K562 (cell line): ENCODE data around the gene TANGO6. TPM values are rescaled to one million over a fixed set of nuclear protein-coding genes. Genes with fewer than 3 reads are reported as not detected.

Experiments used
- ATF7 ChIP-seq: fragments of 450-650 bp; IDR thresholded peaks from 2 replicates; pipeline ENCODE4 v1.7.1; 2014; ENCODE audit warnings: mild to moderate bottlenecking, moderate library complexity
- BRCA1 ChIP-seq, 2 experiments: fragments of 450-650 bp in 1 of 2; sonication (generic) in 1 of 2; formaldehyde crosslinking in 1 of 2; IDR thresholded peaks; 2 replicates each; pipeline versions ENCODE4 v1.5.0 to v1.6.1; 2017 to 2020; ENCODE audit warnings: mild to moderate bottlenecking in 1 of 2, missing genetic modification reagents in 1 of 2
- COPS2 ChIP-seq: fragments of 450-650 bp; conservative IDR thresholded peaks from 2 replicates; pipeline ENCODE4 v1.6.1; 2016; ENCODE audit warnings: mild to moderate bottlenecking, moderate library complexity
- CREBBP ChIP-seq: IDR thresholded peaks from one replicate; pipeline ENCODE4 v1.6.1; 2012; ENCODE audit warnings: low read depth, mild to moderate bottlenecking, control low read depth, inconsistent platforms, low read length
- CREM ChIP-seq: IDR thresholded peaks from 2 replicates; pipeline ENCODE4 v1.6.1; 2014; ENCODE audit warnings: antibody characterized with exemption, low read depth
- ETV1 ChIP-seq: fragments of 450-650 bp; conservative IDR thresholded peaks from 2 replicates; pipeline ENCODE4 v1.6.1; 2016; ENCODE audit warnings: missing genetic modification characterization, control low read depth, low read depth, missing compliant biosample characterization
- HDAC3 ChIP-seq: fragments of 450-650 bp; IDR thresholded peaks from 2 replicates; pipeline ENCODE4 v1.6.1; 2018; ENCODE audit warnings: borderline replicate concordance, mild to moderate bottlenecking, moderate library complexity; ENCODE audit not compliant: partially characterized antibody
- KDM1A ChIP-seq, 2 experiments: fragments of 450-650 bp; IDR thresholded peaks; 2 replicates each; pipeline ENCODE4 v1.6.1; 2016; ENCODE audit warnings: mild to moderate bottlenecking in 2 of 2
- MCM2 ChIP-seq: fragments of 450-650 bp; IDR thresholded peaks from 2 replicates; pipeline ENCODE4 v1.6.1; 2017; ENCODE audit warnings: low read depth, mild to moderate bottlenecking
- MEIS2 ChIP-seq: fragments of 450-650 bp; IDR thresholded peaks from 2 replicates; pipeline ENCODE4 v1.6.1; 2014; ENCODE audit warnings: mild to moderate bottlenecking; ENCODE audit not compliant: partially characterized antibody
- NELFE ChIP-seq: IDR thresholded peaks from 2 replicates; pipeline ENCODE4 v1.6.1; 2011; ENCODE audit warnings: mild to moderate bottlenecking; ENCODE audit not compliant: insufficient read depth, insufficient read length
- NFIC ChIP-seq: fragments of 450-650 bp; IDR thresholded peaks from 2 replicates; pipeline ENCODE4 v1.6.1; 2017; ENCODE audit warnings: mild to moderate bottlenecking, inconsistent platforms
- NR2C1 ChIP-seq, 2 experiments: fragments of 450-650 bp; IDR thresholded peaks; 2 replicates each; pipeline ENCODE4 v1.6.1; 2017; ENCODE audit warnings: mild to moderate bottlenecking in 2 of 2, antibody characterized with exemption in 1 of 2, inconsistent platforms in 1 of 2, missing compliant biosample characterization in 1 of 2, missing genetic modification characterization in 1 of 2
- POU5F1 ChIP-seq: fragments of 150-350 bp; IDR thresholded peaks from 2 replicates; pipeline ENCODE4 v1.6.1; 2014; ENCODE audit warnings: borderline replicate concordance, low read length, low read depth, mild to moderate bottlenecking; ENCODE audit not compliant: partially characterized antibody
- PTRF ChIP-seq: fragments of 450-650 bp; IDR thresholded peaks from 2 replicates; pipeline ENCODE4 v1.6.1; 2016; ENCODE audit warnings: mild to moderate bottlenecking, missing genetic modification characterization, missing compliant biosample characterization
- SFPQ ChIP-seq: fragments of 200-400 bp; formaldehyde crosslinking; IDR thresholded peaks from 2 replicates; pipeline ENCODE4 v1.6.1; 2017; ENCODE audit warnings: mild to moderate bottlenecking, low read depth, low read length, moderate library complexity
- SRSF1 ChIP-seq: fragments of 200-400 bp; formaldehyde crosslinking; IDR thresholded peaks from 2 replicates; pipeline ENCODE4 v1.6.1; 2017; ENCODE audit warnings: mild to moderate bottlenecking, low read depth, low read length, moderate library complexity
- TEAD4 ChIP-seq, 2 experiments: sonication (generic) in 1 of 2; formaldehyde crosslinking in 1 of 2; IDR thresholded peaks; 2 replicates each; pipeline versions ENCODE4 v1.6.1 to v1.8.0; 2012 to 2022; ENCODE audit warnings: borderline replicate concordance in 1 of 2, inconsistent platforms in 1 of 2, low read length in 1 of 2, mild to moderate bottlenecking in 1 of 2, missing genetic modification reagents in 1 of 2
- ZFP1 ChIP-seq: fragments of 450-650 bp; formaldehyde crosslinking; IDR thresholded peaks from 2 replicates; pipeline ENCODE4 v1.4.0; 2020; ENCODE audit warnings: mild to moderate bottlenecking, mixed read lengths
- ZNF263 ChIP-seq: sonication (generic); formaldehyde crosslinking; IDR thresholded peaks from 2 replicates; pipeline ENCODE4 v1.8.0; 2022; ENCODE audit warnings: mild to moderate bottlenecking, missing genetic modification reagents, borderline replicate concordance
- ZNF507 ChIP-seq: conservative IDR thresholded peaks from 2 replicates; pipeline ENCODE4 v1.6.1; 2017; ENCODE audit warnings: missing genetic modification characterization, missing compliant biosample characterization
- polyA plus RNA-seq, 8 experiments: library from polyadenylated mRNA; depleted of rRNA in 4 of 8; stranded (reverse) in 5 of 8; unstranded in 3 of 8; fragments of >200 nt; fragmentation: Nextera tagmentation in 2 of 8; fragmentation: Illumina TruSeq in 1 of 8; extraction: Ambion mirVana in 2 of 8; extraction: Trizol in 1 of 8; gene quantifications; 2 replicates each; pipeline versions ENCODE4 v1.2.1 to v1.2.3, GENCODE V29; 2011 to 2014; ENCODE audit warnings: inconsistent platforms in 1 of 8, missing spikeins in 1 of 8
- total RNA-seq, 7 experiments: library from RNA; depleted of rRNA in 6 of 7; stranded (reverse); fragments of >200 nt in 6 of 7; fragmentation: Illumina TruSeq in 2 of 7; extraction: Trizol in 2 of 7; gene quantifications; 2 replicates each; pipeline versions ENCODE4 v1.2.1 to v1.2.3, GENCODE V29; 2011 to 2021; ENCODE audit warnings: low replicate concordance in 1 of 7

TANGO6 gene
- total and polyA plus RNA-seq, 9 of the 15 experiments (the other 6 are each of a cell fraction or from before 2014, with no cell fraction given) = 1.6 to 15.2 (median 9.6) TPM

DNA sequence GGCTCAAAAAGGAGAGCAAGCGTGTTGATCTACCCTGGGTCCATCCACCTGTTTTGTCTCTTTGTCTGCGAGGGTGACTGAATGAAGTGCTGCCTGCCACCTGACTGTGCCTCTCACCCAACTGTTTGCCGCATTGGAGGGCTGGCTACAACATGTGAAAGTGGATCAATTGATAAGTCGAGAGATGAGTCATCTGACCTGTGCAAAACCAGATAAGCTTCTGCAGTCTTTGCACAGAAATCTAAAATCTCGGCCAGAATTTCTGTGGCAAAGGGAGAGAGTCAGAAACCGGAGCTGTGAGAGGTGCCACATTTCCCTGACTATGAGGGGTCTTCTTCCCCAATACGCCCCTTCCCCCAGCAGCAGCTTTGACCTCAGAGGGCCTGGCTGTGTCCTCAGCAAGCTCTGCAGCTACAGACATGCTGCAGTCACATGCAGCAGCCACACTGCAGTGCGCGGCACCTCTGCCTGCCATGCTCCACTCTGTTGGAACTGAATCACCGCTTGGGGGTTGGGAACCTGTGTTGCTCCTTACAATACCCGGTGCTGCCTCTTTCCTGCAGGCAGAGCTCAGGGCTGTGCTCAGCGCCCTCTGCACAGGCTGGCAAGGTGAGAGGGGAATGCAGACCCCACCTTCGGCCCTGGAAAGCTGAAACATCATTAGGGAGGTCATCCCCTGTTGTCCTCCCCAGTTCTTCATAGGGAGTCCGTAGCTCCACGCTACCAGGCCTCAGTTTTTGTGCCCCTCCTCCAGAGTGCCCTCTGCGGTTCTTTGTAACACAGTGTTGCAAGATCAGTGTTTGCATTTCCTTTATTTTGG lies 246.0 kb downstream of the TANGO6 start (continued):
- no peak for TF ChIP-seq CREBBP
- TF ChIP-seq ZNF263 (CRISPR knock-in tag) = no peak
- TF ChIP-seq POU5F1 = no peak
- no peak for TF ChIP-seq ZNF507 (tag)
- no peak for TF ChIP-seq NR2C1 (IDR thresholded peaks at IDR 0.05)
- TF ChIP-seq NR2C1 (tag; IDR thresholded peaks at IDR 0.05) = no peak
- 0 out of 2 replicates have a peak, but pooled peaks have one; percentile 21 for TF ChIP-seq NFIC
- TF ChIP-seq MEIS2 = no peak
- no peak for TF ChIP-seq MCM2
- peak; percentile 86 for TF ChIP-seq TEAD4 (IDR thresholded peaks at IDR 0.05; ENCODE audit: low read length)
- no peak for TF ChIP-seq TEAD4 (CRISPR knock-in tag; IDR thresholded peaks at IDR 0.05; ENCODE audit: borderline replicate concordance)
- no peak for TF ChIP-seq NELFE
- peak; percentile 49; the same call in 1 of the 2 replicates for TF ChIP-seq ATF7
- no peak for TF ChIP-seq BRCA1 (IDR thresholded peaks at IDR 0.05)
- no peak for TF ChIP-seq BRCA1 (CRISPR knock-in tag; IDR thresholded peaks at IDR 0.05)
- peak; percentile 84 to 91 for TF ChIP-seq KDM1A (IDR thresholded peaks at IDR 0.05)
- no peak for TF ChIP-seq COPS2
- TF ChIP-seq ETV1 (tag) = no peak
- TF ChIP-seq ZFP1 (CRISPR knock-in tag) = no peak
- no peak for TF ChIP-seq SRSF1
- TF ChIP-seq PTRF (tag) = no peak
- 0 out of 2 replicates have a peak, but pooled peaks have one; percentile 33 for TF ChIP-seq CREM
- TF ChIP-seq SFPQ = no peak
- TF ChIP-seq HDAC3 = no peak
